Motor neuron (in vitro differentiated cells): ENCODE measurements around the gene ISCA2. TPM values are rescaled to one million over a fixed set of nuclear protein-coding genes. Genes with fewer than 3 reads are reported as not detected.

Experiments
- ATAC-seq, 8 experiments: fragments of 200-7000 bp; cut with Tn5 transposase; replicated peaks in 6 of 8; 2 replicates each; pipeline ENCODE4 v1.8.0; 2021; ENCODE audit warnings: mild to moderate bottlenecking in 8 of 8, moderate library complexity in 8 of 8
- H3K27ac ChIP-seq, 2 donors: fragments of 250-450 bp; sonication (Bioruptor Pico); 2 replicates each; pipeline ENCODE4 v1.9.0; 2021; ENCODE audit warnings: antibody characterized with exemption in 2 of 2, mild to moderate bottlenecking in 2 of 2, moderate library complexity in 1 of 2
- H3K4me1 ChIP-seq, 2 donors: fragments of 250-450 bp; sonication (Bioruptor Pico); replicated peaks in 1 of 2; 2 replicates each; pipeline ENCODE4 v1.6.1; 2021; ENCODE audit warnings: antibody characterized with exemption in 2 of 2, mild to moderate bottlenecking in 2 of 2, moderate library complexity in 1 of 2
- H3K4me3 ChIP-seq, 5 donors: fragments of 250-450 bp; sonication (Bioruptor Pico); 2 replicates each; pipeline ENCODE4 v1.9.0; 2021; ENCODE audit warnings: antibody characterized with exemption in 5 of 5, mild to moderate bottlenecking in 5 of 5, moderate library complexity in 4 of 5
- WGBS, 10 experiments: fragments of 450-650 bp; shearing (Covaris generic); methylation state at CpG; one replicate each; pipeline ENCODE4 v1.0.0; 2022; 5-methylcytosine and 5-hydroxymethylcytosine counted together
- in situ Hi-C, 9 experiments: fragments of 400-800 bp; cut with MboI; loops; one replicate each; pipeline ENCODE4 v1.15.0; 2021; ENCODE audit warnings: low sequenced_read_pairs in 9 of 9, low pct_unique_long_range_greater_than_20kb in 2 of 9; ENCODE audit not compliant: unreplicated experiment in 9 of 9
- total RNA-seq, 8 experiments: library from RNA; unstranded; fragments of 300-600 nt; gene quantifications; 2 replicates each; pipeline versions ENCODE4 v1.2.3 to v1.2.4, GENCODE V29; 2022

Gene ISCA2
- total RNA-seq, 8 experiments from 2014 or later, result 14.9 to 30.4 (median 18.9) TPM

- H3K27ac ChIP-seq, result no peak overlapping the region
- WGBS, 10 experiments, result 83 to 100% (median 89%) methylated on average over 2 to 5 of the region's 10 CpGs; no CpG with 5 or more reads in 6 of the 10 experiments
- no peak for ATAC-seq
- no peak overlapping the region for H3K4me3 ChIP-seq
- peaks cover 28 to 51% of the 10 kb centered on the region in 2 donors for H3K4me1 ChIP-seq
- in situ Hi-C loops, result loop anchor here in 1 of 9 experiments (25.0 kb wide), 1 partner anchor 100 kb away; the partner anchor contains the start of gene LTBP2
Observed at GRCh38 chr14:74511966-74512830, 18.6 kb downstream of the ISCA2 start.

- peak in 2 of 8 experiments; percentile 8 to 51 for ATAC-seq
- peaks cover 21 to 40% of the 10 kb centered on the region in 2 donors for H3K4me1 ChIP-seq
- no peak overlapping the region for H3K27ac ChIP-seq
- in situ Hi-C loops, result loop anchor here in 1 of 9 experiments (25.0 kb wide), 1 partner anchor 98 kb away; the partner anchor contains the start of gene LTBP2
- 60 to 100% (median 87%) methylated on average over 1 to 11 of the region's 13 CpGs; no CpG with 5 or more reads in 3 of the 10 experiments for WGBS, 10 experiments
- no peak overlapping the region for H3K4me3 ChIP-seq
Observed at GRCh38 chr14:74514471-74514941, 20.9 kb downstream of the ISCA2 start.

- Histone ChIP-seq H3K4me1 (peaks cover 8 to 25% of the 10 kb centered on the region in 2 donors), H3K4me3 (no peak overlapping the region), H3K27ac (no peak overlapping the region)
- no peak for ATAC-seq
- in situ Hi-C loops, result loop anchor here in 1 of 9 experiments (25.0 kb wide), 1 partner anchor 96 kb away; the partner anchor contains the start of gene LTBP2
- 87 to 100% (median 100%) methylated on average over 1 to 5 of the region's 8 CpGs; no CpG with 5 or more reads in 5 of the 10 experiments for WGBS, 10 experiments
Observed at GRCh38 chr14:74515891-74516412, 22.4 kb downstream of the ISCA2 start.

- peak in 7 of 8 experiments; percentile 38 to 96 (median 92) for ATAC-seq
- peaks cover 2 to 21% of the 10 kb centered on the region in 2 donors for H3K4me1 ChIP-seq
- WGBS, 10 experiments, result 20 to 100% (median 82%) methylated on average over 1 to 6 of the region's 12 CpGs; no CpG with 5 or more reads in 7 of the 10 experiments
Observed at GRCh38 chr14:74516451-74517160, 23.0 kb downstream of the ISCA2 start.

GRCh38 chr14:74517731-74518130 is 24.2 kb downstream of the ISCA2 start:
- Histone ChIP-seq H3K27ac (no peak overlapping the region), H3K4me3 (no peak overlapping the region), H3K4me1 (peaks cover 2 to 21% of the 10 kb centered on the region in 2 donors)
- ATAC-seq, result no peak
- in situ Hi-C loops, result loop anchor here in 1 of 9 experiments (25.0 kb wide), 1 partner anchor 95 kb away; the partner anchor contains the start of gene LTBP2
- WGBS, 10 experiments, result 67 to 100% (median 90%) methylated on average over 1 to 4 of the region's 4 CpGs; no CpG with 5 or more reads in 3 of the 10 experiments

More at GRCh38 chr14:74516451-74517160, 23.0 kb downstream of the ISCA2 start:
- H3K4me3 ChIP-seq, result no peak overlapping the region
- in situ Hi-C loops, result loop anchor here in 1 of 9 experiments (25.0 kb wide), 1 partner anchor 96 kb away; the partner anchor contains the start of gene LTBP2
- no peak overlapping the region for H3K27ac ChIP-seq

- WGBS, 10 experiments, result 78 to 100% (median 90%) methylated on average over 1 to 6 of the region's 6 CpGs; no CpG with 5 or more reads in 5 of the 10 experiments
- no peak for ATAC-seq
- Histone ChIP-seq H3K4me3 (no peak overlapping the region), H3K27ac (no peak overlapping the region), H3K4me1 (peaks cover 2 to 21% of the 10 kb centered on the region in 2 donors)
- in situ Hi-C loops, result loop anchor here in 1 of 9 experiments (25.0 kb wide), 1 partner anchor 94 kb away; the partner anchor contains the start of gene LTBP2
Observed at GRCh38 chr14:74518221-74518620, 24.7 kb downstream of the ISCA2 start.

GRCh38 chr14:74519316-74520074 is 25.9 kb downstream of the ISCA2 start:
- no peak overlapping the region for H3K4me3 ChIP-seq
- in situ Hi-C loops, result loop anchor here in 1 of 9 experiments (25.0 kb wide), 1 partner anchor 93 kb away; the partner anchor contains the start of gene LTBP2
- peaks cover 2 to 13% of the 10 kb centered on the region in 2 donors for H3K4me1 ChIP-seq
- H3K27ac ChIP-seq, result no peak overlapping the region
- ATAC-seq, result peak in 1 of 8 experiments; percentile 38
- 65 to 100% (median 92%) methylated on average over 1 to 4 of the region's 6 CpGs; no CpG with 5 or more reads in 1 of the 10 experiments for WGBS, 10 experiments

GRCh38 chr14:74521756-74522155 is 28.2 kb downstream of the ISCA2 start:
- no peak overlapping the region for H3K27ac ChIP-seq
- in situ Hi-C loops, result loop anchor here in 1 of 9 experiments (25.0 kb wide), 1 partner anchor 91 kb away; the partner anchor contains the start of gene LTBP2
- H3K4me1 ChIP-seq, result peaks cover 0 to 4% of the 10 kb centered on the region in 2 donors
- H3K4me3 ChIP-seq, result no peak overlapping the region
- no peak for ATAC-seq
- 60 to 84% (median 80%) methylated on average over 1 to 6 of the region's 10 CpGs; no CpG with 5 or more reads in 7 of the 10 experiments for WGBS, 10 experiments

GRCh38 chr14:74522740-74523139 is 29.2 kb downstream of the ISCA2 start:
- no peaks in the 10 kb centered on the region for H3K4me1 ChIP-seq
- in situ Hi-C loops, result loop anchor here in 1 of 9 experiments (25.0 kb wide), 1 partner anchor 90 kb away; the partner anchor contains the start of gene LTBP2
- ATAC-seq, result no peak
- WGBS, 10 experiments, result 77% methylated on average over 4 of the region's 7 CpGs; no CpG with 5 or more reads in 9 of the 10 experiments
- H3K27ac ChIP-seq, result no peak overlapping the region
- H3K4me3 ChIP-seq, result no peak overlapping the region

GRCh38 chr14:74524076-74524811 is 30.7 kb downstream of the ISCA2 start:
- Histone ChIP-seq H3K4me3 (no peak overlapping the region), H3K27ac (no peak overlapping the region), H3K4me1 (no peaks in the 10 kb centered on the region)
- in situ Hi-C loops, result loop anchor here in 1 of 9 experiments (25.0 kb wide), 1 partner anchor 88 kb away; the partner anchor contains the start of gene LTBP2
- 100% methylated on average over 1 of the region's 14 CpGs; no CpG with 5 or more reads in 9 of the 10 experiments for WGBS, 10 experiments
- no peak for ATAC-seq

GRCh38 chr14:74524812-74525135 is 31.2 kb downstream of the ISCA2 start:
- in situ Hi-C loops, result loop anchor here in 1 of 9 experiments (25.0 kb wide), 1 partner anchor 88 kb away; the partner anchor contains the start of gene LTBP2
- Histone ChIP-seq H3K27ac (no peak overlapping the region), H3K4me1 (no peaks in the 10 kb centered on the region), H3K4me3 (no peak overlapping the region)
- no peak for ATAC-seq
